ENCODE results near the gene VWA3B. TPM values are rescaled to one million over a fixed set of nuclear protein-coding genes. Genes with fewer than 3 reads are reported as not detected.
A peak's percentile ranks its signal among the peaks of the same experiment; 100 is the strongest.

VWA3B gene
- total RNA-seq, 1 donor from 2014 or later, result 0.17 TPM

- ATAC-seq (peak; percentile 65), DNase-seq (no peak)
- Histone ChIP-seq H3K27me3 (no peaks in the 10 kb centered on the region), H3K36me3 (no peaks in the 10 kb centered on the region), H3K4me3 (no peak overlapping the region), H3K9me3 (no peaks in the 10 kb centered on the region), H3K4me1 (no peaks in the 10 kb centered on the region), H3K27ac (no peak overlapping the region)
- intact Hi-C loops (cut with DNase I), result no loop called here
- no peak for TF ChIP-seq CTCF (IDR thresholded peaks at IDR 0.05)
Observed at GRCh38 chr2:98280376-98281102, 193.6 kb downstream of the VWA3B start.

GRCh38 chr2:98281607-98282006, 194.6 kb downstream of the VWA3B start:
- Histone ChIP-seq H3K4me1 (no peaks in the 10 kb centered on the region), H3K27me3 (no peaks in the 10 kb centered on the region), H3K36me3 (no peaks in the 10 kb centered on the region), H3K4me3 (no peak overlapping the region), H3K27ac (no peak overlapping the region), H3K9me3 (no peaks in the 10 kb centered on the region)
- no peak for ATAC-seq
- TF ChIP-seq CTCF (IDR thresholded peaks at IDR 0.05), result no peak
- intact Hi-C loops (cut with DNase I), result no loop called here
- DNase-seq, result no peak

GRCh38 chr2:98282109-98282508, 195.1 kb downstream of the VWA3B start:
- no peak overlapping the region for H3K27ac ChIP-seq
- H3K4me3 ChIP-seq, result no peak overlapping the region
- no peak for DNase-seq
- no peaks in the 10 kb centered on the region for H3K27me3 ChIP-seq
- no peak for TF ChIP-seq CTCF (IDR thresholded peaks at IDR 0.05)
- H3K9me3 ChIP-seq, result no peaks in the 10 kb centered on the region
- ATAC-seq, result no peak
- no peaks in the 10 kb centered on the region for H3K4me1 ChIP-seq
- no peaks in the 10 kb centered on the region for H3K36me3 ChIP-seq
- intact Hi-C loops (cut with DNase I), result no loop called here

GRCh38 chr2:98293030-98293429, 206.1 kb downstream of the VWA3B start:
- H3K27me3 ChIP-seq, result peaks cover 3% of the 10 kb centered on the region
- no peaks in the 10 kb centered on the region for H3K9me3 ChIP-seq
- intact Hi-C loops (cut with DNase I), result no loop called here
- no peak for DNase-seq
- no peak overlapping the region for H3K27ac ChIP-seq
- ATAC-seq, result no peak
- no peaks in the 10 kb centered on the region for H3K36me3 ChIP-seq
- no peak for TF ChIP-seq CTCF (IDR thresholded peaks at IDR 0.05)
- H3K4me1 ChIP-seq, result no peaks in the 10 kb centered on the region
- no peak overlapping the region for H3K4me3 ChIP-seq

GRCh38 chr2:98293931-98294687, 207.1 kb downstream of the VWA3B start:
- no peaks in the 10 kb centered on the region for H3K9me3 ChIP-seq
- H3K27ac ChIP-seq, result no peak overlapping the region
- TF ChIP-seq CTCF (IDR thresholded peaks at IDR 0.05), result no peak
- DNase-seq (no peak), ATAC-seq (no peak)
- no peak overlapping the region for H3K4me3 ChIP-seq
- peaks cover 3% of the 10 kb centered on the region for H3K27me3 ChIP-seq
- no peaks in the 10 kb centered on the region for H3K4me1 ChIP-seq
- intact Hi-C loops (cut with DNase I), result no loop called here
- no peaks in the 10 kb centered on the region for H3K36me3 ChIP-seq

All from upper lobe of right lung (tissue), 1 donor.